Skeletal muscle satellite cell (primary cell): ENCODE results near the gene TMEM132C.

ENCODE experiments used
- H3K27me3 ChIP-seq: 2 replicates; pipeline ENCODE4 v1.7.0; 2013; ENCODE audit warnings: low read length; ENCODE audit not compliant: control insufficient read depth, insufficient read depth
- H3K36me3 ChIP-seq: 2 replicates; pipeline ENCODE4 v1.7.0; 2013; ENCODE audit warnings: mild to moderate bottlenecking, control low read depth, low read length; ENCODE audit not compliant: insufficient read depth
- H3K4me1 ChIP-seq: 2 replicates; pipeline ENCODE4 v1.7.0; 2013; ENCODE audit warnings: low read length; ENCODE audit not compliant: control insufficient read depth, insufficient read depth
- H3K4me2 ChIP-seq: 2 replicates; pipeline ENCODE4 v1.7.0; 2013; ENCODE audit warnings: mild to moderate bottlenecking, low read length
- H3K4me3 ChIP-seq: 2 replicates; pipeline ENCODE4 v1.7.0; 2013; ENCODE audit warnings: low read length
- H3K9ac ChIP-seq: 2 replicates; pipeline ENCODE4 v1.7.0; 2013; ENCODE audit warnings: mild to moderate bottlenecking, low read depth, low read length, moderate library complexity
- H3K9me3 ChIP-seq: replicated peaks from 2 replicates; pipeline ENCODE4 v1.7.0; 2013; ENCODE audit warnings: mild to moderate bottlenecking, control low read depth, low read length

The TMEM132C gene

DNA sequence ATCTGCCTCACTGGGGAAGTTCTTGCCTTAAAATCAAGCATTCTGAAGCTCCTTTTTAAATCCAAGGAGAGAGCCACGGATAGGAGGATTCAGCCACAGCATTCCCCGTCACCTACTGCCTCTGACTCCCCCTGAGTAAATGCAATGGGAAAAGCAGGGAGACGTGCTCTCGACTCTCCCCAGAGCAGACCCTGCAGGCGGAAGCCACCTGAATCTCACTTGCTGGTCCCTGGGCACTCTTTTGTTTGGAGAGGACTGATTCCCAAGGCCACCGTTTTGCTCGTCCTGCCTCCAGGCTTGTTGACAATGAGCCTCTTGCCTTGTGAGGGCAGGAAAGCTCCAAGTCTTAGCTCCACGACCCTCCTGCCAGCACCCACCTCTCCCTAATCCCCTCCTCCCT lies 352.3 kb downstream of the TMEM132C start:
- no peak overlapping the region for H3K4me2 ChIP-seq
- no peak overlapping the region for H3K4me3 ChIP-seq
- H3K4me1 ChIP-seq, result no peaks in the 10 kb centered on the region
- peaks cover 28% of the 10 kb centered on the region for H3K9me3 ChIP-seq
- H3K27me3 ChIP-seq, result no peaks in the 10 kb centered on the region
- H3K9ac ChIP-seq, result no peak overlapping the region
- no peaks in the 10 kb centered on the region for H3K36me3 ChIP-seq

DNA sequence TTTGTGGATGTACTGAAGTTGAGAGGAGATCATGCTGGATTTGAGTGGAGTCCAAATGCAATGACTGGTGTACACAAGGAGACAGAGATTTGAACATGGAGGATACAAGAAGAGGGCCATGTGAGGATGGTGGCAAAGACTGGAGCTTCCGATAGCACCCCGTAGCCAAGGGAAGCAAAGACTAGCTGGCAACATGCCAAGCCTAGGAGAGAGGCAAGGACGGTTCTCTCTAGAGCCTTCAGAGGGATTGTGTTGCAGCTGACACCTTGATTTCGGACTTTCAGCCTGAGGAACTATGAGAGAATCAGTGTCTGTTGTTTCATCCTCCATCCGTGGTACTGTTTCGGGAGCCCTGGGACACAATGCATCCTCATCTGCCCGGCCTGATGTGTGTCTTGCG lies 354.3 kb downstream of the TMEM132C start:
- no peak overlapping the region for H3K4me3 ChIP-seq
- H3K9ac ChIP-seq, result no peak overlapping the region
- peaks cover 21% of the 10 kb centered on the region for H3K9me3 ChIP-seq
- no peaks in the 10 kb centered on the region for H3K36me3 ChIP-seq
- no peaks in the 10 kb centered on the region for H3K27me3 ChIP-seq
- no peak overlapping the region for H3K4me2 ChIP-seq
- H3K4me1 ChIP-seq, result no peaks in the 10 kb centered on the region

DNA sequence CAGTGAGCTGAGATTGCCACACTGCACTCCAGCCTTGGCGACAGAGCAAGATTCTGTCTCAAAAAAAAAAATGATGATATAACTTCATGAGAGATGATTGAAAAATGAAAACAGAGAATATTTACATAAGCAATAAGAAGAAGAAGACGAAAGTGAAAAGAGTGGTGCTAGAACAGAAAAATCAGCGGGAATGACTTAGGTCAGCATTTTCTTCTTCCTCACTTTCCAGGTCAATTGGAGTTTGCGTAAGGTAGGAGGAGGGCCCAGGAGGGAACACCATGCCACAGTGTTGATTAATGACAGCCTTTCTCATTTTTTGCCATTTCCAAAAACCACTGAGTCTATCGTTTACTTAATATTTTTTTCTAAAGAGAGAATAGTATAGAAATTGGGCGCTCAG lies 356.8 kb downstream of the TMEM132C start:
- H3K4me1 ChIP-seq, result no peaks in the 10 kb centered on the region
- peaks cover 13% of the 10 kb centered on the region for H3K9me3 ChIP-seq
- no peak overlapping the region for H3K4me2 ChIP-seq
- no peaks in the 10 kb centered on the region for H3K27me3 ChIP-seq
- no peak overlapping the region for H3K4me3 ChIP-seq
- no peak overlapping the region for H3K9ac ChIP-seq
- H3K36me3 ChIP-seq, result no peaks in the 10 kb centered on the region

DNA sequence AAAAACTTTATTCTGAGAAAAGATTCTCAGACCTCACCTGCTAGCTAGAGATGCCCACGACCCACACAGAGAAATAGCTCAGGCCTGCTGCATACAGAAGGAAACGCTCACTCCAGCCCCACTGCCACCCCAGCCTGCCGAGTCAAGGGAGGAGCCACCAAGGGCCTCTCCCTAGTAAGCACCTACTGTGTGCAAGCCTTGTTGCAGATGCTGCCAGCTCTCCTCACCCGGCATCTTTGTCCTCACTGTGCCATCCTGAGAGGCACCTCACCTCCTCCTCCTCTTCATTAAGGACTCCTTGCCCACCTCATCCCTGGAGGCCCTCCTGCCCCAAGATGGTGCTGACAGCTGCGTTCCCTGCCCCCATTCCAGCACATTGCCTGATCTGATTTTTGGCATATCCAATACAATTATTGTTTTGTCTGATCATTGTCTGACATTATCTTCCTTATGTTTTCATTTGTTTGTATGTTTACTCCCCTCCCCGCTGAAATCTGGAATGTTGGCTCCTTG lies 359.9 kb downstream of the TMEM132C start:
- H3K36me3 ChIP-seq, result no peaks in the 10 kb centered on the region
- no peaks in the 10 kb centered on the region for H3K27me3 ChIP-seq
- no peaks in the 10 kb centered on the region for H3K4me1 ChIP-seq
- H3K9ac ChIP-seq, result no peak overlapping the region
- no peaks in the 10 kb centered on the region for H3K9me3 ChIP-seq
- no peak overlapping the region for H3K4me2 ChIP-seq
- no peak overlapping the region for H3K4me3 ChIP-seq

DNA sequence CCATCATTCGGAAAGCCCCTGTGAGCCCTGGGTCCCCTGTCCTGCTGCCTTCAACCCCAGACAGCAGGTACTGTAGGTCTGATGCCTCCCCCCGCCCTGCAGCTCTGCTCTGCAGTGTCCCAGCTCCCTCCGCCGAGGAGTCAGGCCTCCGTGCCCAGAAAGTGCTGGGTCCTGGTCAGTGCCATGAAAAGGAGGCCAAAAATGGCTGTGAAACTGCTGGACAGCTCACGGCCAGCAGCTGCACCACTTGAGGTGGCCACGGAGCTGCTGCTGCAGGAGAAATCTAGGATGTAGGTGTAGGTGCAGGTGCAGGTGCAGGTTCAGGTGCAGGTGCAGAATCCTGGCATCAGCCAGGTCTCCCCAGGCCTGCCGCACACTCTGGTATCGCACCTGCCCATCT lies 360.7 kb downstream of the TMEM132C start:
- H3K9me3 ChIP-seq, result no peaks in the 10 kb centered on the region
- H3K36me3 ChIP-seq, result no peaks in the 10 kb centered on the region
- H3K4me2 ChIP-seq, result no peak overlapping the region
- no peak overlapping the region for H3K9ac ChIP-seq
- H3K27me3 ChIP-seq, result no peaks in the 10 kb centered on the region
- H3K4me1 ChIP-seq, result no peaks in the 10 kb centered on the region
- H3K4me3 ChIP-seq, result no peak overlapping the region

DNA sequence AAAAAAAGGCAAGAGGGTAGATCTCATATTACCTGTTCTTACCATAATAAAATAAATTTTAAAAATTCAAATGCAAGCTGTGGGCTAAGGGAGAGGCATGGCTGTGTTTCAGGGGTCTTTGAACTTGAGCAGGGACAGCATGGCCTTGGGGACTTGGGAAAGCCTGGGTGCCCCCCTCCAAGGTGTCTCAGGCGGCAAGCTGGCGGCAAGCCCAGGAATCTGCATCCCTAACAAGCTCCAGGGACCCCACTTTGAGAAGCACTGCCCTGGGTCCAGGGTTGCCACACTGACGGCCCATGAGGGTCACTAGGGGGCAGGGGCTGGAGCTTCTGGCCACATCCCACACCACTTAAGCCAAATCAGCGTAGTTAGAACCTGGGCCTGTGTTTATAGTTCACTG lies 363.0 kb downstream of the TMEM132C start:
- Histone ChIP-seq H3K27me3 (no peaks in the 10 kb centered on the region), H3K4me3 (no peak overlapping the region), H3K9ac (no peak overlapping the region), H3K4me2 (no peak overlapping the region), H3K9me3 (no peaks in the 10 kb centered on the region), H3K4me1 (no peaks in the 10 kb centered on the region), H3K36me3 (no peaks in the 10 kb centered on the region)

DNA sequence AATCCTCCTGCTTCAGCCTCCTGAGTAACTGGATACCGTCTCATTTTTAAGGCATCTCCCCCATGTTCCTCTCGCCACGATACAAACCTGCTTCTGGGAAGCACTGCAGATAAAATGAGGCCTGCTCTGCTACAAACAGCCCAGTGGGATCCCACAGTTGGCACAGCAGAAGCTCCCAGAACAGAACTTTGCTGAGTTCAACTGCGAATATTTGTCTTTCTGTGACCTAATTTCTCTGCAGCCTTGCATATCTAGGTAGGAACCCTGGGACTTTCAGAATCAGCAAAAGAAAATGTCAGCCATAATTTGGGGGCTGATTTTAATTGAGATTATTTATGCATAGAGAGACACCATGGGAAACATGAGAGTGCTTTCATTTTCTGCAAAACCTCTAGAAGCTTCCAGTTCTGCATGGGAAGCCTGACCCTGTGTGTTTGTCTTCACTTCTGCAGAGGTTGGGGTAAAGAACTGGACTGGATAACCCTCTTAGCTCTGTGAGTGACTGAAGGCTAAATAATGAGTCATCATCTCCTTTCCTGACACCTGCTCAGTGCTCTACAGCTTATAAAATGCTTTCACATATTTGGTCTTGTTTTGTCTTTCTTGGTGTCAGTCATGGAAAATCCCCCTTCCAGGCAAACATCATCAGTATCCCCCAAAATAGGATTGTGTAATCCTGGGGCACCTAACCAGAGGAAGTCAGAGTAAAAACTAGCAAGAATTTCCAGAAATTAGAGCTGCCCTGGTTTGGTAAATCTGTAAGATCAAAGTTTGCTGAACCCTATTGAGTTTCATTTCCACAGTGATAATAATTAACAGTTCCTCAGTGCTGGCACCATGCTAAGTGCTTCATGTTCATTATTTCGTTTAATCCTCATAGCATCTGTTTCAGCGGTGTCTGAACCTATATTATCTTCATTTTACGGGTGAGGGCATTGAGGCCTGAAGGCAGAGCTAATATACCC lies 371.0 kb downstream of the TMEM132C start:
- H3K27me3 ChIP-seq, result no peaks in the 10 kb centered on the region
- H3K4me1 ChIP-seq, result no peaks in the 10 kb centered on the region
- H3K4me2 ChIP-seq, result no peak overlapping the region
- no peaks in the 10 kb centered on the region for H3K36me3 ChIP-seq
- no peaks in the 10 kb centered on the region for H3K9me3 ChIP-seq
- H3K4me3 ChIP-seq, result no peak overlapping the region
- no peak overlapping the region for H3K9ac ChIP-seq

DNA sequence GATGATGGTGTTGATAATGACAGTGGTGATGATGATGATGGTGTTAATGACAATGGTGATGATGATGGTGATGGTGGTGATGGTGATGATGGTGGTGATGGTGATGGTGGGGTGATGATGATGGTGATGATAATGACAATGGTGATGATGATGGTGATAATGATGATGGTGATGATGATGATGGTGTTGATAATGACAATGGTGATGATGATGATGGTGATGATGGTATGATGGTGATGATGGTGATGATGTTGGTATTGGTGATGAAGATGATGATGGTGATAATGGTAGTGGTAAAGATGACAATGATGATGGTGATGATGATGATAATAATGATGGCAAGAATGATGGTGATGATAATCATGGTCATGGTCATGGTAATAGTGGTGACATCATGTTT lies 372.1 kb downstream of the TMEM132C start:
- H3K9ac ChIP-seq, result no peak overlapping the region
- H3K4me2 ChIP-seq, result no peak overlapping the region
- no peaks in the 10 kb centered on the region for H3K36me3 ChIP-seq
- H3K4me3 ChIP-seq, result no peak overlapping the region
- H3K27me3 ChIP-seq, result no peaks in the 10 kb centered on the region
- H3K9me3 ChIP-seq, result no peaks in the 10 kb centered on the region
- no peaks in the 10 kb centered on the region for H3K4me1 ChIP-seq

DNA sequence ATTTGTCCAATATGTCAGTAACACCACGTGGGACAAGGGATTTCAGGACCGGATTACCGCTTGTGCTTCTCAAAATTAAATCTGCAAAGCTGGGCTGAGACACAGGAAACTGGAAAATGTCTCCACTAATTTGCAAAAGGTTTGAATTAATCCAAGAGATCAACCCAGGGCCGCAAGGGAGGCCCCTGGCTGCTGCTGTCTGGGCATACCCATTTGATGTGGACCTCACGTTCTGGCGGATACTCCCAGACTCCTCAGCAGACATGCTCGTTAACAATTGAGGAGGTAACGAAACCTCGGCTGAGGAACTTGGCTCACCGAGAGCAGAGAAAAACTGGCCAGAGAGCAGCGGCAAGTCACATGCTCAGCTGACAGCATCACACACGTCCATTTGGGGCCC lies 376.2 kb downstream of the TMEM132C start:
- Histone ChIP-seq H3K4me2 (no peak overlapping the region), H3K4me3 (no peak overlapping the region), H3K9me3 (peaks cover 4% of the 10 kb centered on the region), H3K9ac (no peak overlapping the region), H3K4me1 (no peaks in the 10 kb centered on the region), H3K27me3 (no peaks in the 10 kb centered on the region), H3K36me3 (no peaks in the 10 kb centered on the region)

DNA sequence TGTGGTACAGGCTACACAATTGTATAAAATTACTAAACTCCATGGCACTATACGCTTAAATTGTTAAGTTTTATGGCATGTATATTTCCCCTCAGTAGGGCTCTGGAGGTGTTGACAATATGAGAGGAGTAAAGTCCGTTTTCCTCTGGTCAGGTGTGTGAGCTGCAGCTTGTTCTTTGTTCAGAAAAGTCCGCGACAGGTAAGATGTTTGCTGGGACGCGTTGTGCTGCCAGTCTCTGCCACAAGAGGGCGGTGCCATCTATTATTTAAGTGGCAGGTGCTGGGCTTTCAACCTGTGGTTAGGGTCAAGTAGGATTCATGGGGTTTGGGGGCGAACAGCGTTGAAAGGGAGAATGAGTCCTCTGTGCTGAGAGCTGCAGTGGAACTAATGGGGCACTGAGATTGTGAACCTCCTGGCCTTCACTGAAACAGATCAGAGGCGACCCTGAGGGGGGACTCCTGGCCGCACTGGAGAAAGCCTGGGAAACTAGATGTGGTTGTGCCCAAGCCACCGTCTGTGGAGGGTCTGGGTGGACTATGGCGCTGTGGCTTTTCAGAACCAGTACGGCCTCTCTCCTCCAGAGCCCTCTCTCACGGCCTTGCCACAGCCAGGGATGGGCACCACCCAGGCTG lies 377.8 kb downstream of the TMEM132C start:
- no peaks in the 10 kb centered on the region for H3K36me3 ChIP-seq
- H3K9me3 ChIP-seq, result peaks cover 8% of the 10 kb centered on the region
- H3K4me1 ChIP-seq, result no peaks in the 10 kb centered on the region
- no peaks in the 10 kb centered on the region for H3K27me3 ChIP-seq
- no peak overlapping the region for H3K4me3 ChIP-seq
- no peak overlapping the region for H3K4me2 ChIP-seq
- no peak overlapping the region for H3K9ac ChIP-seq

DNA sequence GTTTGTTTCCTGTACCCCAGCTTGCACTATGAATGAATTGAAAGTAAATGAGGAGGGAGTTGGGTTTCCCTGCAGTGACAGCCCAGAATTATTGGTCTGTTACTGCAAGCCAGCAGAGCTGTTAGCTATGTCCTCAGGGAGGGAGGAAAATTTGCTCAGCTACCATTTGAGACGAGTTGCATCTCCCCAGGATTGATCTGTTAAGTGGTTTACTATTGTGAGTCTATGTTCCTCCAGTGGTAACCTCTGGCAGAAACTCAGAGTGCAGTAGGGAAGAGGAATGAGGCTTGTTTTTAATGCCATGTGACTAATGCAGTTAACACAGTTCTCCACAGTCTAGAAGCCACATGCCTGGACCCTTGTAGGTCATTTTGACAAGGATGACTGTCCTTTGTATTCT lies 382.9 kb downstream of the TMEM132C start:
- H3K4me3 ChIP-seq, result no peak overlapping the region
- no peaks in the 10 kb centered on the region for H3K36me3 ChIP-seq
- H3K27me3 ChIP-seq, result no peaks in the 10 kb centered on the region
- no peak overlapping the region for H3K9ac ChIP-seq
- peaks cover 22% of the 10 kb centered on the region for H3K9me3 ChIP-seq
- H3K4me2 ChIP-seq, result no peak overlapping the region
- H3K4me1 ChIP-seq, result no peaks in the 10 kb centered on the region
